ENCODE results near the gene HNRNPC.

DNA sequence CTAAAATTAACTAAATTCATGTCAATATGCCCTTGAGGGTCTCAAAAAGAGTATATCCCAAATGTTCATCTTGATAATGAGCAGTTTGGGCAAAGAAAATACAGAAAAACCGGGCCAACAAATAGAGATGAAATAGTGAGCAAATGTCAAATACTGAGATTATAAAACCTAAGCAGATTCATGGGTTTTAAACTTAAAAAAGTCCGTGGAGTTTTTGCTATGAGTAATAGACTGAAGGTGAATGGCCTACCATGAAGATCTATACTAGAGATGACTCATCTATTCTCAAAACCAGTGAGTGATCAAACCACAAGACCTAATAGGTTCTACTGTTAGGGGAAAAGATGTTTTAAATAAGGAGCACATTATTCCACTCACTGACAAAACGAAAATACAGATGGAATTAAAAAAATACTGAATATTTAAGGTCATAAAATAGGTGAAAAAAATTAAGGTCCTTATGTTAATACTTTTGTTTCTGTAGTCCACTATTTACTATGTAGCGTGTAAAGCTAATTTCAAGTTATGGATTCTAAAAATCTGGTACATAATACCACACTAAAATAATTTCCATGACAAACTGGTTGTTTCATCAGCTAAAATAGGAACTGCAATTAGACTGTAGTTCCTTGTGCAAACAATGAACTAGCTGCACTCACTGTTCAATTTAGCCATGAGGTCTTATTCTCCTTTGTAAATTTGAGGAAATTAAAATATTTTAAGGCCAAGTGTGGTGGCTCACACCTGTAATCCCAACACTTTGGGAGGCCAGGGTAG, 5.0 kb downstream of the HNRNPC start:
- TF ChIP-seq, protein P1, sequence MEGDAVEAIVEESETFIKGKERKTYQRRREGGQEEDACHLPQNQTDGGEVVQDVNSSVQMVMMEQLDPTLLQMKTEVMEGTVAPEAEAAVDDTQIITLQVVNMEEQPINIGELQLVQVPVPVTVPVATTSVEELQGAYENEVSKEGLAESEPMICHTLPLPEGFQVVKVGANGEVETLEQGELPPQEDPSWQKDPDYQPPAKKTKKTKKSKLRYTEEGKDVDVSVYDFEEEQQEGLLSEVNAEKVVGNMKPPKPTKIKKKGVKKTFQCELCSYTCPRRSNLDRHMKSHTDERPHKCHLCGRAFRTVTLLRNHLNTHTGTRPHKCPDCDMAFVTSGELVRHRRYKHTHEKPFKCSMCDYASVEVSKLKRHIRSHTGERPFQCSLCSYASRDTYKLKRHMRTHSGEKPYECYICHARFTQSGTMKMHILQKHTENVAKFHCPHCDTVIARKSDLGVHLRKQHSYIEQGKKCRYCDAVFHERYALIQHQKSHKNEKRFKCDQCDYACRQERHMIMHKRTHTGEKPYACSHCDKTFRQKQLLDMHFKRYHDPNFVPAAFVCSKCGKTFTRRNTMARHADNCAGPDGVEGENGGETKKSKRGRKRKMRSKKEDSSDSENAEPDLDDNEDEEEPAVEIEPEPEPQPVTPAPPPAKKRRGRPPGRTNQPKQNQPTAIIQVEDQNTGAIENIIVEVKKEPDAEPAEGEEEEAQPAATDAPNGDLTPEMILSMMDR (IDR thresholded peaks at IDR 0.05): no peak
- TF ChIP-seq POLR2AphosphoS5 (IDR thresholded peaks at IDR 0.05): no peak
- TF ChIP-seq POLR2A (IDR thresholded peaks at IDR 0.05): no peak

All from transverse colon (tissue), 4 donors.